ENCODE results near the gene RASL10B.

- TF ChIP-seq POLR2A (IDR thresholded peaks at IDR 0.05; ENCODE audit: low read length): no peak
- TF ChIP-seq GATA1 (IDR thresholded peaks at IDR 0.05; ENCODE audit: low read depth, low read length): no peak
These were observed 21.6 kb upstream of the RASL10B start for GRCh38 chr17:35709874-35710273.

Measured in erythroblast (primary cell).